ENCODE data around the gene CCDC97.

CCDC97 gene

GRCh38 chr19:41321600-41322270, 11.8 kb downstream of the CCDC97 start:
- DNase-seq, result no peak

- no peak for DNase-seq
These were observed 12.5 kb downstream of the CCDC97 start for GRCh38 chr19:41322451-41322850.

- no peak for DNase-seq
These were observed 13.1 kb downstream of the CCDC97 start for GRCh38 chr19:41323023-41323422.

GRCh38 chr19:41323430-41324125, 13.6 kb downstream of the CCDC97 start:
- no peak for DNase-seq

- no peak for DNase-seq
These were observed 14.3 kb downstream of the CCDC97 start for GRCh38 chr19:41324231-41324702.

GRCh38 chr19:41324921-41325639, 15.1 kb downstream of the CCDC97 start:
- DNase-seq, result no peak

GRCh38 chr19:41325640-41325946, 15.6 kb downstream of the CCDC97 start:
- no peak for DNase-seq

- peak; percentile 29 for DNase-seq
These were observed 16.2 kb downstream of the CCDC97 start for GRCh38 chr19:41325947-41326706.

- DNase-seq, result no peak
These were observed 17.2 kb downstream of the CCDC97 start for GRCh38 chr19:41327076-41327575.

- peak; percentile 85 for DNase-seq
These were observed 17.7 kb downstream of the CCDC97 start for GRCh38 chr19:41327576-41328156.

- peak; percentile 50 for DNase-seq
These were observed 18.3 kb downstream of the CCDC97 start for GRCh38 chr19:41328157-41328841.

GRCh38 chr19:41328842-41329225, 18.9 kb downstream of the CCDC97 start:
- no peak for DNase-seq

- DNase-seq, result no peak
These were observed 20.5 kb downstream of the CCDC97 start for GRCh38 chr19:41330481-41330880.

- DNase-seq, result no peak
These were observed 21.1 kb downstream of the CCDC97 start for GRCh38 chr19:41330946-41331678.

GRCh38 chr19:41332000-41332399, 22.0 kb downstream of the CCDC97 start:
- DNase-seq, result no peak

GRCh38 chr19:41332468-41332867, 22.5 kb downstream of the CCDC97 start:
- DNase-seq, result no peak

GRCh38 chr19:41334793-41335192, 24.8 kb downstream of the CCDC97 start:
- no peak for DNase-seq

GRCh38 chr19:41335467-41335866, 25.5 kb downstream of the CCDC97 start:
- DNase-seq, result no peak

GRCh38 chr19:41339936-41340335, 30.0 kb downstream of the CCDC97 start:
- no peak for DNase-seq

- DNase-seq, result no peak
These were observed 31.9 kb downstream of the CCDC97 start for GRCh38 chr19:41341669-41342490.
